GM12873 (cell line): ENCODE measurements around the gene RTN4RL2.

ENCODE experiments used
- CTCF ChIP-seq: IDR thresholded peaks from 2 replicates; pipeline ENCODE4 v1.5.1; 2012; ENCODE audit warnings: low read depth, mild to moderate bottlenecking, moderate library complexity, low read length, control low read depth; ENCODE audit not compliant: insufficient read depth; ENCODE audit errors: missing control alignments

RTN4RL2 gene

DNA sequence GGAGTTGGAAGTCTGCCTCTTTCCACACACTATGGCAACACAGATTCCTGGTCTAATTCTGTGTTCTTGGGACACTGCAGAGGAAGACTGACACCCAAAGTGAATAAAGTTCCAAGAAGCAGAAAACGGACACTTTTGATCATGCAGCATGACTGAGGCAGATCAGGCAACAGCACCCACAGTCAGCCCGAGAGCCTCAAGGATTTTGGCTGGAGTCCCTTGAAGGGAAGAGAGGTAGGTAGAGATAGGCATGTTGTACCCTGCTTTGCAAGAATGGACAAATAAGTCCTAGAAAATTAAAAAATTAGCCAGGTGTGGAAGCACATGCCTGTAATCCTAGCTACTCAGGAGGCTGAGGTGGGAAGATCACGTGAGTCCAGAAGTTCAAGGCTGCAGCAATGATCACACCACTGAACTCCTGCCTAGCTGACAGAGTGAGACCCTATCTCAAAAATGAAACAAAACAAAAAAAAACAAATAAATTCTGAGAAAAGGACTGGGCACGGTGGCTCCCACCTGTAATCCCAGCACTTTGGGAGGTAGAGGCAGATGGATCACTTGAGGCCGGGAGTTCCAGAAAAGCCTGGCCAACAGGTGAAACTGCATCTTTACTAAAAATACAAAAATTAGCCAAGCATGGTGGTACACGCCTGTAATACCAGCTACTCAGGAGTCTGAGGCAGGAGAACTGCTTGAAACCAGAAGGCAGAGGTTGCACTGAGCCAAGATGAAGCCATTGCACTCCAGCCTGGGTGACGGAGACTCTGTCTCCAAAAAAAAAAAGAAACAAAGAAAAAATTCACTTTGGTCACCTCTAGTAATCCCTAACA lies 48.2 kb downstream of the RTN4RL2 start:
- no peak for TF ChIP-seq CTCF

DNA sequence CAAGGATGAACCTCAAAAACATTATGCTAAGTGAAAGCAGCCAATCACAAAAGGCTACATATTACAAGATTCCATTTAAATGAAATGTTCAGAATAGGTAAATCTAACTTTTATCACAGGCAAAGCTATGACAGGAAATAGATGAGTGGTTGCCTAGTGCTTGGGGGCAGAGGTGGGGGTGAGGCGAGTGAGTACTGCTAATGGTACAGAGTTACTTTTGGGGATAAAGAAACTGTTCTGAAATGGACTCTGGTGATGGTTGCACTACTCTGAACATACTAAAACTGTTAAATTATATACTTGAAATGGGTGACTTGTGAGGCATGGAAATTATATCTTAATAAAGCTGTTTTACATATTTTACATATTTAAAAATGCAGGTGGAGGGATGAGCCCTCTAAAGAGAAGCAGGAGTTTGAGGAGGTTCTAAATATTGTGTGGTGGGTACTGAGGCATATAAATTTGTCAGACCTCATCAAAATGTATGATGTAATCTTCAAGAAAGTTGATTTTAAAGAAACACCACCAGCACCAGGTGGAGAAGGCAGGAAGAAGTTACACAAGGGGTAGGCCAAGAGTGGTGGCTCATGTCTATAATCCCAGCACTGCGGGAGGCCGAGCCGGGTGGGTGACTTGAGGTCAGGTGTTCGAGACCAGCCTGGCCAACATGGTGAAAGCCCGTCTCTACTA lies 51.6 kb downstream of the RTN4RL2 start:
- no peak for TF ChIP-seq CTCF

DNA sequence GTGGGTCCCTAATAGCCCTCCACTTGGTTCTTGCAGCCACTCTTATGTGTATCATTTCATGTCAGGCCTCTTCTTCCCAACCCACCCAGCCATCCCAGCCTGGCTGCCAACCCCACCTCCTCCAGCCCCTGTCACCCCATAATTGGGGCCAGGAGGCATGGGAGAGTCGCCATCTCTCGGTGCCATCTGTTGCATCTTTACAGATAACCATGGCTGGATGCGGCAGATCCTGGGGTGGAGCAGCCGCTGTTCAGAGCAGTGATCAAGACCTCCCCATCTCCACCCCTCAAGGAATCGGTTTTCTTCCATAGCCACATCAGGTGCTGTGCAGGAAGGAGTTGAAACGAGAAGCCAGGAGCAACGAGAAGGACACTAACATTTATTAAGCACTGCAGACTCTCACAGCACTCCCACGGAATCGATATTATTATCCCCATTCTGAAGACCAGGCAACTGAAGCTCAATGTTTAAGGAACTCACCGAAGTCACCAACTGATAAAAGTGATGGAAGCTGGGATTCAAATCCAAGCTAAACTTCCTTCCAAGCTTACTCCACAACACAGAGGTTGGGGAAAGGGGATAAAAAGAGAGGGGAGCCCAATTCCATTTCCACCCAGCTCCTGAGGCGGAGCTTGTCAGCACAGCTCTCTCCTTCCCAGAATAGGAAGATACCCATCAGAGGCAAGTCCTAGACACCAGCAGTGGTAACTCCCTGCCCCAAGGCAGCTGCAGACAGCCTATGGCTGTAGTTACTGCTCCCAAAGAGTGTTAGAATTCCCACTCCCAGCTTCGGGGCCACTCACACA lies 52.5 kb downstream of the RTN4RL2 start:
- no peak for TF ChIP-seq CTCF

DNA sequence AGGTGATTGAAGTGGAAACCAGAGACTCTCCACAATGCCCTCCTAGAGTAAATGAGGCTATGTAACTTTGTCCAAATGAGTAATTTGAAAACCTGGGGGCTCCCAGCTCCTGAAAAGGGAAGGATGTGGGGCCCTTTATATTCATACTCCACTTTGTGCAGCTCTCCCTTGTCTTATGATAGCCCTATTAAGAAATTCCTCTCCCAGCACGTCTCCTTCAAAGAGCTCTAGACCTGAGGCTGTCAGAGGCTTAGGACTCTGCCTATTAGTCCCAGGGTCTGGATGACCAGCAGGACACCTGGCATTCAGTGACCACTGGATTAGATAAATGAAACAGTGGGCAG lies 53.1 kb downstream of the RTN4RL2 start:
- TF ChIP-seq CTCF: no peak

DNA sequence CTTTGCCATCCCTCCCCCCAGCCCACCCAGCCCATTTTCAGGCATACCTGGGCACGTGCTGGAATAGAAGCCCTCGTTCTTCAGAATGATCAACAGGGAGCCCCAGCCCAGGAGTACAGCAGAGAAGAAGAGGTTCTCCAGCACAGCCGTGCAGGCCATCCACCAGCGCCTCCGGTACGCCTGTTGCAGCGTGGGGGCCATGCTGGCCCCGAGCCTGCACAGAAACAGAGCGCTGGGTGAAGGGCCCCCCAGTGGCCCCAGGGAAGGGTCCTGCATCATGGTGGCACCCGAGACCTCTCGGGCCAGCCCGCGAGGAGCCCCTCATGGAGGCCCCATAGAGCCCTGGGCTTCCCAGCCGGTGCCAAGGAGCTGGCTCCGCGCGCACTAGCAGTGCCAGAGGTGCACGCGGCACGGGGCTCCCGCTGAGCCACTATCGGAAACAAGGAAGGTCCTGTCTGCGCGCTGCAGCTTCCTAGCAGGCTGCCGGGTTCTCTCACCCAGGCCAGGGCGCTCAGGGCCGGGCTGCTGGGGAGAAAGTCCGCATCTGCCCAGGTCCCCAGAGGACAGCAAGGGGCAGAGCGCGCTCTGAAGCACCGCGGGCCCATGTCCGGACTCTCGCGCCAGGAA lies 53.7 kb downstream of the RTN4RL2 start:
- TF ChIP-seq CTCF: no peak

- TF ChIP-seq CTCF: no peak
Measured at GRCh38 chr11:57514538-57515331, 54.4 kb downstream of the RTN4RL2 start.
